K562 (cell line): ENCODE data around the gene SHISA2.

Experiments used
- BRCA1 ChIP-seq, 2 experiments: fragments of 450-650 bp in 1 of 2; sonication (generic) in 1 of 2; formaldehyde crosslinking in 1 of 2; IDR thresholded peaks; 2 replicates each; pipeline versions ENCODE4 v1.5.0 to v1.6.1; 2017 to 2020; ENCODE audit warnings: mild to moderate bottlenecking in 1 of 2, missing genetic modification reagents in 1 of 2
- CBX2 ChIP-seq: fragments of 200-600 bp; sonication (generic); IDR thresholded peaks from one replicate; pipeline ENCODE4 v1.6.1; 2012; ENCODE audit warnings: mild to moderate bottlenecking, low read length, inconsistent platforms; ENCODE audit not compliant: insufficient read depth, poor library complexity, severe bottlenecking
- DACH1 ChIP-seq: fragments of 450-650 bp; IDR thresholded peaks from 2 replicates; pipeline ENCODE4 v1.6.1; 2018; ENCODE audit not compliant: partially characterized antibody
- E2F6 ChIP-seq, 2 experiments: IDR thresholded peaks; 2 replicates each; pipeline ENCODE4 v1.6.1; 2011; ENCODE audit warnings: borderline replicate concordance in 1 of 2, control low read depth in 1 of 2, low read depth in 1 of 2, low read length in 1 of 2, mild to moderate bottlenecking in 1 of 2, mixed read lengths in 1 of 2, moderate library complexity in 1 of 2; ENCODE audit not compliant: insufficient read depth in 1 of 2, insufficient read length in 1 of 2, poor library complexity in 1 of 2, severe bottlenecking in 1 of 2; ENCODE audit errors: extremely low read depth in 1 of 2
- EZH2 ChIP-seq: IDR thresholded peaks from 2 replicates; pipeline ENCODE4 v1.6.1; 2012; ENCODE audit warnings: low read depth, mild to moderate bottlenecking, inconsistent platforms, low read length, borderline replicate concordance
- MYC ChIP-seq, 2 experiments: fragments of 250-450 bp in 1 of 2; sonication (Bioruptor Pico) in 1 of 2; IDR thresholded peaks; 2 replicates each; pipeline versions ENCODE4 v1.5.1 to v1.6.1; 2012 to 2021; ENCODE audit warnings: low read depth in 2 of 2, borderline replicate concordance in 1 of 2, improper control_type of control experiment in 1 of 2, low read length in 1 of 2, mild to moderate bottlenecking in 1 of 2, moderate library complexity in 1 of 2
- POLR2A ChIP-seq: fragments of 450-650 bp; conservative IDR thresholded peaks from 2 replicates; pipeline ENCODE4 v1.6.1; 2016
- RFX5 ChIP-seq: IDR thresholded peaks from 2 replicates; pipeline ENCODE4 v1.6.1; 2011; ENCODE audit warnings: low read depth, mild to moderate bottlenecking, improper control_type of control experiment, low read length
- ZFP1 ChIP-seq: fragments of 450-650 bp; formaldehyde crosslinking; IDR thresholded peaks from 2 replicates; pipeline ENCODE4 v1.4.0; 2020; ENCODE audit warnings: mild to moderate bottlenecking, mixed read lengths
- ZHX1 ChIP-seq: fragments of 150-350 bp; conservative IDR thresholded peaks from 2 replicates; pipeline ENCODE4 v1.6.1; 2014; ENCODE audit warnings: low read length
- ZNF717 ChIP-seq: fragments of 250-450 bp; sonication (Bioruptor Pico); IDR thresholded peaks from 2 replicates; pipeline ENCODE4 v1.5.0; 2021
- TF ChIP-seq, protein P1 (sequence below), 3 experiments: IDR thresholded peaks in 2 of 3; conservative IDR thresholded peaks in 1 of 3; 2 replicates each; pipeline ENCODE4 v1.5.1; 2011 to 2012; ENCODE audit warnings: low read length in 3 of 3, mild to moderate bottlenecking in 3 of 3, control low read depth in 2 of 3, improper control_type of control experiment in 1 of 3, inconsistent platforms in 1 of 3, low read depth in 1 of 3, mixed read lengths in 1 of 3, moderate library complexity in 1 of 3; ENCODE audit not compliant: insufficient read depth in 2 of 3

GRCh38 chr13:26051231-26051656 lies 572 bp downstream of the SHISA2 start:
- TF ChIP-seq, protein P1, sequence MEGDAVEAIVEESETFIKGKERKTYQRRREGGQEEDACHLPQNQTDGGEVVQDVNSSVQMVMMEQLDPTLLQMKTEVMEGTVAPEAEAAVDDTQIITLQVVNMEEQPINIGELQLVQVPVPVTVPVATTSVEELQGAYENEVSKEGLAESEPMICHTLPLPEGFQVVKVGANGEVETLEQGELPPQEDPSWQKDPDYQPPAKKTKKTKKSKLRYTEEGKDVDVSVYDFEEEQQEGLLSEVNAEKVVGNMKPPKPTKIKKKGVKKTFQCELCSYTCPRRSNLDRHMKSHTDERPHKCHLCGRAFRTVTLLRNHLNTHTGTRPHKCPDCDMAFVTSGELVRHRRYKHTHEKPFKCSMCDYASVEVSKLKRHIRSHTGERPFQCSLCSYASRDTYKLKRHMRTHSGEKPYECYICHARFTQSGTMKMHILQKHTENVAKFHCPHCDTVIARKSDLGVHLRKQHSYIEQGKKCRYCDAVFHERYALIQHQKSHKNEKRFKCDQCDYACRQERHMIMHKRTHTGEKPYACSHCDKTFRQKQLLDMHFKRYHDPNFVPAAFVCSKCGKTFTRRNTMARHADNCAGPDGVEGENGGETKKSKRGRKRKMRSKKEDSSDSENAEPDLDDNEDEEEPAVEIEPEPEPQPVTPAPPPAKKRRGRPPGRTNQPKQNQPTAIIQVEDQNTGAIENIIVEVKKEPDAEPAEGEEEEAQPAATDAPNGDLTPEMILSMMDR (IDR thresholded peaks at IDR 0.05 in 2 of 3, conservative IDR thresholded peaks at IDR 0.05 in 1 of 3; ENCODE audit: insufficient read depth in 2 of 3, low read depth in 1 of 3, low read length in 3 of 3), result no peak
- TF ChIP-seq BRCA1 (IDR thresholded peaks at IDR 0.05) (no peak), BRCA1 (CRISPR knock-in tag; IDR thresholded peaks at IDR 0.05) (no peak), DACH1 (no peak), EZH2 (no peak), ZNF717 (CRISPR knock-in tag) (no peak), MYC (IDR thresholded peaks at IDR 0.05; ENCODE audit: low read depth, low read length) (no peak), MYC (CRISPR knock-in tag; IDR thresholded peaks at IDR 0.05; ENCODE audit: borderline replicate concordance, low read depth) (no peak), E2F6 (IDR thresholded peaks at IDR 0.05; ENCODE audit: borderline replicate concordance in 1 of 2, extremely low read depth in 1 of 2, insufficient read depth in 1 of 2, insufficient read length in 1 of 2, low read depth in 1 of 2, low read length in 1 of 2, poor library complexity in 1 of 2, severe bottlenecking in 1 of 2) (no peak), ZHX1 (no peak), POLR2A (no peak), RFX5 (no peak), CBX2 (no peak), ZFP1 (no peak)
